ENCODE results near the gene CHORDC1. TPM values are rescaled to one million over a fixed set of nuclear protein-coding genes. Genes with fewer than 3 reads are reported as not detected.

Gene CHORDC1
- total RNA-seq, 1 donor from 2014 or later = 30.7 TPM

- Histone ChIP-seq H3K36me3 (no peaks in the 10 kb centered on the region), H3K27me3 (no peaks in the 10 kb centered on the region), H3K27ac (no peak overlapping the region), H3K9me3 (no peaks in the 10 kb centered on the region), H3K4me1 (no peaks in the 10 kb centered on the region), H3K4me3 (no peak overlapping the region)
- intact Hi-C loops (cut with DNase I) = no loop called here
- TF ChIP-seq CTCF (IDR thresholded peaks at IDR 0.05) = no peak
- ATAC-seq (no peak), DNase-seq (no peak)
These were observed 14.2 kb upstream of the CHORDC1 start for GRCh38 chr11:90237004-90237403.

GRCh38 chr11:90235526-90235925 is 12.7 kb upstream of the CHORDC1 start:
- H3K36me3 ChIP-seq = no peaks in the 10 kb centered on the region
- no peak for TF ChIP-seq CTCF (IDR thresholded peaks at IDR 0.05)

GRCh38 chr11:90234977-90235376 is 12.1 kb upstream of the CHORDC1 start:
- intact Hi-C loops (cut with DNase I) = no loop called here
- TF ChIP-seq CTCF (IDR thresholded peaks at IDR 0.05) = no peak
- no peaks in the 10 kb centered on the region for H3K9me3 ChIP-seq
- H3K27ac ChIP-seq = no peak overlapping the region
- H3K4me1 ChIP-seq = no peaks in the 10 kb centered on the region
- no peak overlapping the region for H3K4me3 ChIP-seq
- DNase-seq (no peak), ATAC-seq (no peak)
- H3K27me3 ChIP-seq = no peaks in the 10 kb centered on the region
- H3K36me3 ChIP-seq = no peaks in the 10 kb centered on the region

More at GRCh38 chr11:90235526-90235925, 12.7 kb upstream of the CHORDC1 start:
- ATAC-seq (no peak), DNase-seq (no peak)
- Histone ChIP-seq H3K4me1 (no peaks in the 10 kb centered on the region), H3K9me3 (no peaks in the 10 kb centered on the region), H3K27me3 (no peaks in the 10 kb centered on the region), H3K4me3 (no peak overlapping the region), H3K27ac (no peak overlapping the region)
- intact Hi-C loops (cut with DNase I) = no loop called here

GRCh38 chr11:90229791-90230190 is 6.9 kb upstream of the CHORDC1 start:
- no peak overlapping the region for H3K4me3 ChIP-seq
- DNase-seq (no peak), ATAC-seq (no peak)
- H3K27me3 ChIP-seq = no peaks in the 10 kb centered on the region
- no peaks in the 10 kb centered on the region for H3K9me3 ChIP-seq
- intact Hi-C loops (cut with DNase I) = no loop called here
- H3K36me3 ChIP-seq = no peaks in the 10 kb centered on the region
- no peak overlapping the region for H3K27ac ChIP-seq
- no peaks in the 10 kb centered on the region for H3K4me1 ChIP-seq
- no peak for TF ChIP-seq CTCF (IDR thresholded peaks at IDR 0.05)

GRCh38 chr11:90228056-90228455 is 5.2 kb upstream of the CHORDC1 start:
- Histone ChIP-seq H3K36me3 (no peaks in the 10 kb centered on the region), H3K9me3 (no peaks in the 10 kb centered on the region), H3K4me1 (peaks cover 12% of the 10 kb centered on the region), H3K27ac (no peak overlapping the region), H3K4me3 (no peak overlapping the region), H3K27me3 (no peaks in the 10 kb centered on the region)
- no peak for TF ChIP-seq CTCF (IDR thresholded peaks at IDR 0.05)
- intact Hi-C loops (cut with DNase I) = no loop called here
- no peak for DNase-seq
- no peak for ATAC-seq

GRCh38 chr11:90223248-90223585 is 368 bp upstream of the CHORDC1 start:
- H3K9me3 ChIP-seq = no peaks in the 10 kb centered on the region
- peaks cover 23% of the 10 kb centered on the region for H3K4me1 ChIP-seq
- H3K27me3 ChIP-seq = no peaks in the 10 kb centered on the region
- H3K27ac ChIP-seq = peak overlapping the region; percentile 88
- intact Hi-C loops (cut with DNase I) = no loop called here
- DNase-seq (no peak), ATAC-seq (peak; percentile 68)
- peak overlapping the region; percentile 84 for H3K4me3 ChIP-seq
- no peaks in the 10 kb centered on the region for H3K36me3 ChIP-seq
- no peak for TF ChIP-seq CTCF (IDR thresholded peaks at IDR 0.05)
